GM21786 (cell line): Measurements from ENCODE around the gene CTCF.

Source experiments
- ATAC-seq: cut with Tn5 transposase; IDR thresholded peaks from one replicate; pipeline ENCODE4 v1.9.1; 2021; ENCODE audit not compliant: unreplicated experiment

CTCF gene

DNA sequence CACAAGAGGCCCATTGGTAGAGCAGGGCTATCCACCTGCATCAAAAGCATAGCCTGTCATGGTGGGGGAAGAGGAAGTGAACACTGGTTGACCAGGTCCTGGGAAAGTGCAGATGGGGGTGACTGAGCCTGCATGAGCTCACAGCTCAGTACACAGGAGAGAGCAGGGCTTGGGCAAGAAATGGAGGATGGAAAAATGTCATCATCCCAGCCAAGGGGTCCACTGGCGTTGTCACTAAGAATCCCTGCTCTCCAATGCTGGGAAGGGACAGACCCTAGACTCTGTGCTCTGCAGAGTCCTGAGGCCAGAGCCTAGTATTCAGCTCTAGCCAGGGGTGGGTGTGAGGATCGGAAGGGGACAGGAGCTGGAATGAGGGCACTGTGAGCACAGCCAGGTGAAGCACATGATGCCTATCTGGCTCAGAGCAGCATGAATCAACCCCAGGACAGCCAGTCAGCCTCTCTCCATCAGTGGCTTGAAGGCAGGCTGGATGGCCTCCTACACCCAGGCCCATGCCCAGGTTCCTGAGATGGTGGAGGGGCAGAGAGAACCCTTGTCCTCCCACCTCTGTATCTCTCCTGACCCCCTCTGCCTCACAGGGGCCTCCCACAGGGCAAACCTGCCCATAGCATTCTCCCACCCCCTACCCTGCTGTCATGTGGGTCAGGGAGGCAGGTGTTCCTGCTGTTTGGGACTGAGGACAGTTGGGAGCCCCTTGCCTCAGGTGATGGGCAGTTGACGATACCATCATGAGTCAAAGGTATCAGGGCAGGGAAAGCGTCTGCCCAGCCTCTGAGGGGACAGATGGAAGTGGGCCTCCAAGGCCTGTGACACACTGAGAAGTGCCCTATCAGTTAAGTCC, 13.8 kb upstream of the CTCF start:
- ATAC-seq = peak; percentile 41

DNA sequence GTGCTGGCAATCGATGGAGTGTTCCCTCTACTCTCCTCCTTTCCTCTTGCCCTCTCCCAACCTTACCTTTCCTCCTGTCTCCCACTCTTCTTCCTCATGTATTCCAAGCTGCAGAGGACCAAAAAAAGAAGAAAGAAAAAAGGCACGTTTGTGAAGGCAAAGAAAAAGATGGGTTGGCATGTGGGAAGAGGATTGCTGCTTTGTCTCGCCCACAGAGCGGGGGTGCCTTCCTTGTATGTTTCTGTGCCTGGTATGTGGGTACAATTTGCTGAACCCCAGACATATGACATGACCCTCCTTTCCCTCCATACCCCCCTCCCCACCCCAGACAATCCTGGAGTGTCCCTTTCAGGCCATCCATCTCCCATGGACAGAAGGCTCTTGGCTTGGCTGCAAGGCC, 13.1 kb upstream of the CTCF start:
- ATAC-seq = no peak

DNA sequence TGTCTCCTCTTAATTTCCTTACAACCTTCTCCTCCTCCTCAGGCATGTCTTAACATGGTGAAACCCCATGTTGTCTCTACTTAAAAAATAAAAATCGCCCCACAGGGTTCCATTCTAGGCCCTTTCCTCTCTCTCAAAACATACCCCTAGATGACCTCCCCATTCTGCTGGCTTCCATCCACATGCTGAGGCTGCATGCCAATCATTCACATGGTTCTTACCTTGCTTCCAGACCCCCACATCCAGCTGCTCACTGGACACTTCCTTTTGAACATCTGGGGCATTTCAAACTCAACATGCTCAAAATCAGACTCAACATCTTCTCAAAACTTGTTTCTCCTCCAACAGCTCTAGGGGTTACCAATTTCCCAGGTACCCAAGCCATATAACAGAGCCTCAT, 12.4 kb upstream of the CTCF start:
- no peak for ATAC-seq

DNA sequence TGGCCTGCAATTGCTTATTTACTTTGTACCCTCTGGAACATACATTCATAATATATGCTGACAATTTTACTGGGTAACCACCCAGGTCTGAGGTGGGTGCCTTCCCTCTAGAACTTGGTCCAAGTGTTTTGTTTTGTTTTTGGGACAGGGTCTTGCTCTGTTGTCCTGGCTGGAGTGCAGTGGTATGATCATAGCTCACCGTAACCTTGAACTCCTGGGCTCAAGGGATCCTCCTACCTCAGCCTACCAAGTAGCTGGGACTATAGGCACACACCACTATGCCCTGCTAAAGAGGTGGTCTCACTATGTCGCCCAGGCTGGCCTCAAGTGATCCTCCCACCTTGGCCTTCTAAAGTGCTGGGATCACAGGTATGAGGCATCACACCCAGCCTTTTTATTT, 11.2 kb upstream of the CTCF start:
- no peak for ATAC-seq

DNA sequence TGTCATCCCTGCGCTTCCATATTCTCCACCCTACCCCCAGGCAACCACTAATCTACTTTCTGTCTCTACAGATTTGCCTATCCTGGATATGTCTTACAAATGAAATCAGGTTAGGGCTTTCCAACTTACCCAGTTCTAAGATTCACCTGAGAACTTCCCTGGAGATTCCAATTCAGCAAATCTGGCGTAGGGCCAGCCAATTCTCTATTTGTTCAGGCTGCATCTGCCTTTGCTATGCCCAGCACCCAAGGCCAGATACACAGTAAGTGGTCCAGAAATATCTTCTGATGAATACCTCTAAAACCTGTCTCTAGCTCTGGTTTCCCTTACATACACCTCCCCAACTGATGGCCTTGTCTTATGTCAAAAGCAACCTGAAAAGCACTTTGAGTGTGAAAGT, 10.4 kb upstream of the CTCF start:
- no peak for ATAC-seq

DNA sequence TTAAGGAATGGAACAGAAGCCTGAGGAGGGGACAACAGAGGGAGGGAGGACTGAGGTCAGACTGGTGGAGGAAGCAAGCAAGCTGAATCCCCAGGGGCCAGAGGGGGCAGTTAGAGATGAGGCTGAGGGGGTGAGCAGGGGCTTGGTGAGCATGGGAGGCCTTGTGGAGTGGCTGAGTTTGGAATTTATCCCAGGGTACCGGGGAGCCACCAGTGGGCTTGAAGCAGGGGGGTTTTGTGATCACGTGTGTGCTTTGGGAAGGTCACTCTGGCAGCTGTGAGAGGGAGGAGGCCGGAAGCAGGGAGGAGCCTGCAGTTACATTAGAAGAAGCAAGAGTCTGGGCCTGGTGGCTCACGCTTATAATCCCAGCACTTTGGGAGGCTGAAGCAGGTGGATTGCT, 9.8 kb upstream of the CTCF start:
- no peak for ATAC-seq

DNA sequence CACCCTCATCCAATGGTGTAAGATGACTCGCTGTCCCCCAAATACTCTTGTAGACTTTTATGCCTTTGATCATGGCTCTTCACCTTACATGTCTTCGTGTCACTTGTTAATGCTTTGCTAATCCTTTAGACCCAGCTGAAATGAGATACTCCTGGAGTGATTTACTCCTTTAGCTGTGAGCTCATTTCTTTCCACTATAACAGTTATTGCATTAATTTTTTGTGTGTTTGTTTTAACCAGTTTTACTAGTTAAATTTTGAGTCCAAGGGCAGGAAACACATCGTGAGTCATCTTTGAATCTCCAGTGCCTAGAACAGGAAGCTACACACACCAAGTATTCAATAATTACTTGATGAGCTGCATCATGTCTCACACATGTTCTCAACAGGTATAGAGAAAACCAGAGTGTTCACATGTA, 6.5 kb upstream of the CTCF start:
- ATAC-seq = no peak

DNA sequence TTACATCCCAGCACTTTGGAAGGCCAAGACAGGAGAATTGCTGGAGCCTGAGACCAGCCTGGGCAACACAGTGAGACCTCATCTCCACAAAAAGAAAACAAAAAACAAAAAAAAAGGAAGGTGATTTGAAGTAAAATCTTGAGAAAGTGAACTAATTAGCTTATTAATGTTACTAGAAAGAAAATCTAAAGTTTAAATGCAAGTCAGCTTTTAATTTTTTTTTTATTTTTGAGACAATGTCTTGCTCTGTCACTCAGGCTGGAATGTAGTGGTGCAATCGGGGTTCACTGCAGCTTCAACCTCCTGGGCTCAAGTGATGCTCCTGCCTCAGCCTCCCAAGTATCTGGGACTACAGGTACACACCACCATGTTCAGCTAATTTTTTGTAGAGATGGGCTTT, 3.5 kb upstream of the CTCF start:
- no peak for ATAC-seq

DNA sequence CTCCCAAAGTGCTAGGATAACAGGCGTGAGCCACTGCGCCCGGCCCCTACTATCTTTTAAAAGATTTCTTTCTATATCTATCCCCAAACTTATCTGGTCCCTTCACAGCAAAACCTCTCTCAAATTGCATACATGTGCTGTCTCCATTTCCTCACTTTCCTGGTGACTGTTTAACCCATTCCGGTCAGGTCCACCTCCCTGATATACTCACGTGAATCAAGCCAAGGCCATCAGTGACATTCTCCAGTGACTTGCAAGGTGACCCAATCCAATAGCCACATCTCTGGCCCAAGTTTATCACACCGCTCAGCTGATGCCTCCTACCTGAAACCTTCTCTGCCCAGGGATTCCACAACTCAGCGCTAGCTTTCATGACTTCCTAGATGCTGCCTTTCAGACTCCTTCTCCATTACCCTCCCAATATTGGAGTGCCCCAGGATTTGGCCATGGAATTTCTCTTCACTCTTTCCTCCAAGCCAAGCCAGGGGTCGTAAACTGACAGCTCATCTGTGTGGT, 1.4 kb upstream of the CTCF start:
- no peak for ATAC-seq

DNA sequence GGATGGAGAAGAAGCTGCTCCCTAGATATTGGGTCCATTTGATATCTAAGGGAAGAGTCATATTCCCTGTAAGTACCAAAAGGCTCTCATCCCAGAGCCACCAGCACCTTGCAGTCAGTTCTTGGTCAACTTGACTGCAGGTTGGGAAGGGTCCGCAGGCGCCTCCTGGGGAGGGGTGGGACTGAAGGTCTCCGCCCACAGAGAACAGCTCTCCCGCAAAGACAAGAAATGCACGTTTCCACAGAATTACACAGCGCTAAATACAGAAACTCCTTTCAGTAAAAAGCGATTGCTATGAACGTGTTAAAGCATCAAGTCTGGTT, 864 bp upstream of the CTCF start:
- no peak for ATAC-seq

DNA sequence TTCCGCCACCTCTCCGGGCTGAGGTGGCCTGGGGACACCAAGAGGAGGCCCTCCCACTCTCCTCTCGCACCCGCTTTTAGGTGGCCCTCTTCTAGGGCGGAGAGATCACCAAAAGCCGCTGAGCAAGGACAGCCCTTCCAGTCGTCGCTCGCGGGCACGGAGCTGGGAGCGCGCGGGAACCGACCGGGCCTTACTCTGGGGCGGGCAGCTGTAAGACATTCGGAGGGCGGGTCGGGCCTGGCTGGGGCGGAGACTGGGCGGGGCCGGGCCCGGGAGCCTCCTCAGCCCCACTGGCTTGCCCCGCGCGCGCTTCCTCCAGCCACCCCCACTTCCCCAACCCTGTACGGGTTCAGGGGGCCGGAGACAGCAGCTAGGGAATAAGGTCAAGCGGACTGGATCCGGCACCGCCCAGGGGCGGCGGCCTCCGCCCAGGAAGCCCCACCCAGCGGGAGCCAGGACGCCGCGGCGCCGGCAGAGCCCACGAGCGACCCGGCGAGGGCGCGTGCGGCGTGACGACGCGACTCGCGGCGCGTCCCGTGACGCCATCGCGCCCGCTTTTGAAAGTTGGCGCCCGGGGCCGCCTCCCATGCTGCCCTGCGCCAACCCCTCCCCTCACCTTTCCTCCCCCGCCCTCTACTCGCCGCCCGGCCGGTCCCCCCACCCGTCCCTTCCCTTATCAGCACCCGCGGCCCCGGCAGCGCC, 351 bp upstream of the CTCF start:
- ATAC-seq = peak; percentile 77

DNA sequence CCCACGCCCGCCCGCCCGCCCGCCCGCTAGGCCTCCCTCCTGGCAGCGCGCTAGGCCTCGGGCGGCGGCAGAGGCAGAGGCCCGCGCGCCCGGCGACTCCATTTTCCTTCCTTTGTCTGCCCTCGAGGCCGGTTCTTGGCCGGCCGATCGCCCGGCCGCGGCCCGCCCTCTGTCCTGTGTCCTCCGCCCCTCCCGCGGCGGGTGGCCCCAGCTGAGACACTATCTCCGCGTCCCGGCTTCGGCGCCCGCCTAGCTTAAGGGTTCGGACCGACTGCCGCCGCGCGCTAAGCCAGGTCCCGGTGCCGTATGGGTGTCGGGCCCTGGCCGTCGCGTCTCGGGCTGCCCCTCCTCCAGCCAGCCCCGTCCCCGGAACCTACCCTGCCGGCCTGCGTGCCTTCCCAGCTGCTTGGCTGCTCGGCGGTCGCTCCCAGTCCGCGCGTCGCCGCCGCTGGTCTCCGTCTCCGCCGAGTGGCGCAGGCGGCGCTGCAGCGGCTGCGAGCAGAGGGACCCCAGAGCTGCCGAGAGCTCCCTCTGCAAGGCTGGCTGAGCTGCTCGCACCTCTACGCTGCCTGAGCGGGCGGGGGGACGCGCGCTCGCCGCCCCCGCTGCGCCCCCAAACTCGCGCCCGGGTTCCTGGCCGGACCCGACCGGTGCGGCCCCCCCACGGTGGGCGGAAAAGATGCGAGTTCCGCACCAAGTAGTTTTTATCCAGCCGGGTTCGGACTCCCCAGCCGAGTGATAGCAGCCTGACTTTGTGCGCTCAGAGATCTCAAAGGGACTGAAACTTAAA, 787 bp downstream of the CTCF start:
- peak; percentile 3 for ATAC-seq

DNA sequence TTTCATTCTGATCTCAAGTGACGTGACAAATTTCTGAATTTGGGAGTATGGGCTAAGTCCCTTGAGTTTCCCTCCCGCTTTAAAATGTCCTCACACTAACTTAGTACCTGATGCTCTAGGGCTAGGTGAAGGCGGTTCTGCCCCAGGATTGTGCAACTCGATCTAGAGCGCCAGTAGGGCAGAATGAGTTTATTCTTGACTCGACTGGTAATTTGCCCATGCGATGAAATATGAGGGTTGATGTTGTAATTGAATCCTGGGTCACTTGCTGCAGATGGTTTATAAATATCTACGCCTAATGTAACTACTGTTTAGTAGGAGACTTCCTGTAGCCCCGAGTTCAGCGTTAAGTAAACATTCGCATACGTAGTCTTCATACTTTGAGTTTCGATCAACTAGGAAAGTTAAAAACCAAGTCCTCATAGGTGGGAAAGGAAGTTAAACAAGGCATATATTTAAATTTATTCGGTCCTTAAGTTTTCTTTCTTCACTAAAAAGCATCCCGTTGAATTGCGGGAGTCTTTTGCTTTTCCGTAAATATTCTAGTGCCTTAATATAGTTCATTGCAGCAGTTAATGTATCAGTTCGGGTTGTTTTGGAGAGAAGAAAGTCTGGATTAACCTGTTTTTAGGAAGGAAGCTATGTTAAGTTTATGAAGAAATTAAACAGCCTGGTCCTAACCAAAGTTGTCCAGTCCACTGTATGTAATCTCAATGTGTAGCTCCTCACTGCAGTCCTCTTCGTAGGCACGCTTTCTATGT, 1.6 kb downstream of the CTCF start:
- ATAC-seq = no peak

DNA sequence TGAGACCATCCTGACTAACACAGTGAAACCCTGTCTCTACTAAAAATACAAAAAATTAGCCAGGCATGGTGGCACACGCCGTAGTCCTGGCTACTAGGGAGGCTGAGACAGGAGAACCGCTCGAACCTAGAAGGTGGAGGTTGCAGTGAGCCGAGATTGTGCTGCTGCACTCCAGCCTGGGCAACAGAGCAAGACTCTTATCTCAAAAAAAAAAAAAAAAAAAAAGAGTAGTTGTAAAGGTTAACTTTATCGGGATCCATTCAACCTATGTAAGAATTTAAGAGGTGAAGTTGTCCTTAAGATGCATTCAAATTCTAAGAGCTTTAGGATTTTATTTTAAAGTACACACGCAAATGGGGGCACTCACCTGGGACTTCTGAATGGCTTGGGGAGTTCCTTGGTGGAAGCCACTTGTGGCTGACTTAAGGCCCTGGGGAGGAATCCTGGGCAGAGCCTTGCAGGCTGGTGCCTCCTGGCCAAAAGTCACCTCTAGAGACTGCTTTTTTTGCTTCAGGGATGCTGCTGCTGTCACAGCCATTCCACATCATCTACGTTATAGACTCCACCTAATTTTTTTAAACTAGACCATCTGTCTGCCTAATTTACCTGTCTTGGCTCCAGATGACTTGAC, 3.3 kb downstream of the CTCF start:
- no peak for ATAC-seq

DNA sequence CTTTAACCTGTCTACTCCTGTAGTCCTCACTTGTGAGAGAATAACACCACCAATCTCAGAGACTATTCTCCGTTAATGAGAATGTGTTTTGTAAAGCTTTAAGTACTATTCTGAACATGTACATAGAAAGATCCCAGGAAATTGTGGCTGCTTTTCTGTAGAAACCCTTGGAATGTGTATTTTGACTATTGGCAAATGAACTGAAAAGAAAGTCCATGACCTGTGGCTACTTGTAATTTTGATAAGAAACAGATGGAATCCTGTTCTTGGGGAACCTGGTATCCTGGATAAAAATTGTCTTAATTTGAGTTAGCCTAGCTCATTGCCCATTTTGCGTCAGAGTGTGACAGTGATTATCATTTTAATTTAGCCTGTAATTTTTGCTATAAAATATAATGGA, 9.1 kb downstream of the CTCF start:
- ATAC-seq = no peak

DNA sequence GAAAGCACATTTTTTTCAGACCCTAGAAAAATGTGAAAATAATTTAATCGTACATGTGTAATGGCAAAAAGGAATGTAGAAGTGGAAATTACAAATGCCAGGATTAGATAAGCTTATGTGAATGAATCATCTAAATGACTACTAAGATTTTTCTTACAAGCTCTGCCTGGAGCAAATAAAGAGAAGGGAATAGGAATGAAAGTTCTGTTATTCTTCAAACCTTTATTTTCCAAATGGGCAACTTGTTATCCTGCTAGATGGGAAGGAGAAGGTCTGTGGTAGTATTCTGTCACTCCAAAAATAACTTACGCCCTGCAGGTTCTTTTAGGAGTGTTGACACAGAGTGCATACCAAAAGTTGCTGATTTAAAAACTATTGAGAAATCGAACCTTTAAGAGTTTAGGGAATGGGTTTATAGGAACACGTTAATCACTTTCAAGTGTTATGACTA, 9.7 kb downstream of the CTCF start:
- ATAC-seq = no peak

DNA sequence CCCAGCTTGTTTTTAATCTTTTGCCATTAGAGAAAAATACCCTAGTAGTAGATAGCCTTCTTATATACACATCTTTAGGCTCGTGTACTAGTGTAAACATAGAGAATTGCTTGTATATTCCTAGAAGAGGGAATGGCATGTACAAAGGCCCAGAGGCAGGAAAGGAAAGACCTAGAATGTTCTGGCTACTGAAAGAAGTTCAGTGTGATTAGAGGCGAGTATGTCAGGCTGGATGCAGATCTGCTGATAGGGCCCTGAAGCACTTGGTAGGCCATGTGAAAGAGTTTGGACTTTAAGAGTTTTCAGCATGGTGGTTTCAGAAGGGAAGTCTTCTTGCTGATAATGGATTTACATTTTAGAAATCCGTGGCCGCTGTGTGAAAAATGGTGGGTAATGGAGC, 17.4 kb downstream of the CTCF start:
- no peak for ATAC-seq

DNA sequence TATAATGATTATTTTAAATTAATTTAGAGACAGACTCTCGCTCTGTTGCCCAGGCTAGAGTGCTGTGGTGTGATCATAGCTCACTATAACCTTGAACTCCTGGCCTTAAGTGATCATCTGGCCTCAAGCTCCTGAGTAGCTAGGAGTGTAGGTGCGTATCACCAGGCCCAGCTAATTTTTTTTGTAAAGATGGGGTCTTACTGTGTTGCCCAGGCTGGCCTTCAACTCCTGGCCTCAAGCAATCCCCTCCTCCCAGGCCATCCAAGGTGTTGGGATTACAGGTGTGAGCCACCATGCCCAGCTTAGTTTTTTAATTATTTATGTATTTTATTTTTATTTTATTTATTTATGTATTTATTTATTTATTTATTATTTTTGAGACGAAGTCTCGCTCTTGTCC, 17.9 kb downstream of the CTCF start:
- no peak for ATAC-seq

DNA sequence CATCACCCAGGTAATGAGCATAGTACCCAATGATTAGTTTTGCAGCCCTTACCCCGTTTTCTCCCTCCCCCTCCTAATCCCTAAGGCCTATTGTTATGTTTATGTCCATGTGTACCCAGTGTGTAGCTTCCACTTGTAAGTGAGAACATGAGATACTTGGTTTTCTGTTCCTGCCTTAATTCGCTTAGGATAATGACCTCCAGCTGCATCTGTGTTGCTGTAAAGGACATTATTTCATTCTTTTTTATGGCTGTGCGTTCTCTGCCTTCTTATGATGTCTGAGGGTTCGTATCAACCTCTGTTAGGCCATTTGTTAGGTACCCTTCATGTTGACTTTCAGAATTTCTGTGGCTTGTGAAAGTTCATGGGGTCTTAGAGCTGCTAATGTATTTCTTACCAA, 31.0 kb downstream of the CTCF start:
- ATAC-seq = no peak

DNA sequence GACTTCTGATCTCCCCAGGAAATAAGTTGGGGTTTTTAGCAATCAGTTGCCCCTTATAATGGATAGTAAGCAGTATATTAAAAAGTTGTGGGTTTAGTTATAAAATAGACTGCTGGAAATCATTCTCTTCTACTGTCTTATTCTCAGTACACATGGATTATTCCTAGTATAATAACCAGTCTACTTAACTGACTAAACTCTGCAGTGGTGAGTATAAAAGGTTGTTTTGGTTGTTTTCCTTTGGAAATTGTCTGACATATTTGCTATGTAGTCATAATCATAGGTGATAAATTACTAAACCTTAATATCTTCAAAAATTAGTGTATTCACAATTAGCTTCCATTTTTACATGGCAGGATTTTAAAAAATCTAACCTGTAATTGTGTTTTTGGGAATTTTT, 31.4 kb downstream of the CTCF start:
- no peak for ATAC-seq
